ENCODE data around the gene C22orf23.

Gene C22orf23

DNA sequence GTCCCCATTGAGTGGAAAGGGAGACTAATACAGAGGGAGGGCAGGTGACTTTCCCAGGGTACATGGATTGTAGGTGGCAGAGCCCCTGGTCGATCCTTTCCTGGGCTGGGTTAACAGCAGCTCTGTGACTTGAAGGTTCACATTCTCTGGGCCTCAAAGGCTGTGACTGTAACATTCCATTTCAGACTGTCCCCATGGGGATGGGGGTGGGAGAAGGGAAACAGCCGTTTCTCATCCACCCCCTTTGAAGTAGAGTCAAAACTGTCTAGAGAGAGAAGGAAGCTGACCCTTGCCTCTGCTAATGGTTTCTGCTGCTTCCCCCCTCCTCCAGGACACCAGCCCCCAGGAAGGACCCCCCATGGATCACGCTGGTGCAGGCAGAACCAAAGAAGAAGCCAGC is 28.1 kb downstream of the C22orf23 start:
- no peak for DNase-seq (ENCODE audit: low spot score)

DNA sequence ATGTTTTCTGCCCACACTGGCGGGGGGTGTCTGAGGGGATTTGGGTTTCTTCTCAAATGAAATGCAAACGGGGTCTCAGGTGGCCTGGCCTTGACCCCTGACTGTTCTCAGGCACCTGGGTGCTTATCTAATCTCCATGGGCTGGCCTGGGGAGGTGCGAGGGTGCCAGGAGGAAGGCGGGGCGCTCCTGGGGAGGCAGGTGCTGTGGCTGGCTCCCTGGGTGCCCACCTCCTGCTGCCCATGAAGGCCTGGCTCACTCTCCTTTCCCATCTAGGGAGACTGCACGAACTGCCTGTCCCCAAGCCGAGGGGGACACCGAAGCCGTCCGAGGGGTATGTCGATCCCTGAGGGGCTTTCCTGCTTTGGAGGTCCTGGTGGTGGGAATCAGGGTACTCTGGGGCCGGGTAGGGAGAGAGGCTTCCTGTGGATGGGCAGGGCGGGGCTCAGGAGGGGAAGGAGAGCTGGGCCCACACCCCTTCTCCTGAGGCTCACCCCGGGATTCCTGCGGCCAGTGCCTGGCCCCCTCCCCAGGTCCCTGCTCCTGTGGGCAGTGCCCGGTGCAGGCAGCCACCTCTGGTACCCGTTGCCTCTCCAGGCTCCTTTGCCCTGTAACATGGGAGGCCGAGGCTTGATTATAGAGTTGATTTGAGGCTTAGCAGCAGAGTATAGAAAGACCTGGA is 28.9 kb downstream of the C22orf23 start:
- no peak for DNase-seq (ENCODE audit: low spot score)

DNA sequence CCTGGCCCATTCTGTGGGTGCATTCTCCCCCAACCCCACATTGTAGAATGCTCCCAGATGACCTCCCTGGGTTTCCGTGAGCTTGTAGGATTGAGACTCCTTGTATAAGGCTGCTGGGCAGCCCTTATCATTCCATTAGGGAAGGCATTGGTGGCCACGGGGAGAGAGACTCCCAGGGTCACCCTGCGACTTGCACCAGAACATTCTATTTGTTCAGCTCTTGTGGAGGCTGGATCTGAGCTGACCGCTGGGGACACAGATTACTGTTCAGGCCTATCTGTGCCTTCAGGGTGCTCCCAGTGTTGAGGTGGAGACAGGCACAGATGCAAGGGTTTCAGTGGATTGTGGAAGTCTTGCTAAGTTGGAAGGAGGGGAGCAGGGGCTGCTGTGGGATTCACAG is 29.5 kb downstream of the C22orf23 start:
- no peak for DNase-seq (ENCODE audit: low spot score)

DNA sequence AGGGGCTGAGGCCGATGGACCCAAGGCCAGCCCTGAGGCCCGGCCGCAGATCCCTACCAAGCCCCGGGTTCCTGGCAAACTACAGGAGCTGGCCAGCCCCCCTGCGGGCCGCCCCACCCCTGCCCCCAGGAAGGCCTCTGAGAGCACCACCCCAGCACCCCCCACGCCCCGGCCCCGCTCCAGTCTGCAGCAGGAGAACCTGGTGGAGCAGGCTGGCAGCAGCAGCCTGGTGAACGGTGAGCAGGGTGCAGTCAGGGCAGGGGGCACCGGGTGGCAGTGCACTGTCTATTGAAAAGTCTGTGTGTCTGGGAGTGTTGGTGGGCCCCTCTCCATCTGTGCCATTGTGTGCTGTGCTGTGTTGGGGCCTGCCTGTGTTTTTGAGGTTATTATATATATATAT is 31.2 kb downstream of the C22orf23 start:
- DNase-seq (ENCODE audit: low spot score), result peak; percentile 75

DNA sequence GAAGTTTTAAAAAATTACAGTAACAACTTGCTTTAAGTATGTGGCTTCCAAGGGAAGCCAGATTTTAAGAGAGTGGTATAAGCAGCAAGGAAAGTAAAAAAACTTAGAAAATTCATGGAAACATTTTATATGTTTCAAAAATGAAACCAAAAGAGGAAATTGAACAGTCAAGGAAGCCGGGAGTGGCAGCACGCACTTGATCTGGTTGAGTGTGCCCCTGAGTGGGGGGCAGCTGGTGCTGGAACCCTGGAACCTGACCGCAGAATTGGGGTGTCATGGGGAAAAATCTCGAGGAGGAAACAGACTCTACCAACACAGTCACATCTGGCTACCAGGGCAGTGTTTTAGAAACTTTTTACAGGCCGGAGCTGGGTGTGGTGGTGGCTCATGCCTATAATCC is 33.3 kb downstream of the C22orf23 start:
- no peak for DNase-seq (ENCODE audit: low spot score)

DNA sequence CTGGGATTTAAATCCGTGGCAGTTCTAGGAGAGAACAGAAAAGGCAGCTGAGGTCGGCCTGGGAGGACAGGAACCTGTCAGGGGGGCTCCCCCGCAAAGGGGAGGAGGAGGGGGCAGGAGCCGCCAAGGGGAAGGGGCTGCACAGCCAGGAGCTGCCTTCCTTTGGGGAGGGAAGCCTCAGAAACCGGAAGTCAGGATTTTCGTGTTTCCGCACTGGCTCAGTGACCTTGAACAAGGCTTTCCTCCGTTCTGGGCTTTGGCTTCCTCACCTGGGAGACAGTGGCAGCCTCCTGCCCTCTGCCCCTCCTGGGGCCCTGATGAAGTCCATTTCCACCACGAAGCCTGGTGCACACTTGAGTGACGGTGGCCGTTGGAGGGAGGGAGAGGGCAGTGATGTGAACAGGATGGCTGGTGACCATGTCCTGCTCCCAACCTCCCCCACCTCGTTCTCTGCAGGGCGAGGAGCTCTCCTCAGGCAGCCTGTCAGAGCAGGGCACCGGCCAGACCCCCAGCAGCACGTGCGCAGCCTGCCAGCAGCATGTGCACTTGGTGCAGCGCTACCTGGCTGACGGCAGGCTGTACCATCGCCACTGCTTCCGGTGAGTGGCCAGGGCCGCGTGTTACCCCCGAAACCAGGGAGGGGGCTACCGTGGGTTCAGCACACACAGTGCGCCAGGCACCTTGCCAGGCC is 34.7 kb downstream of the C22orf23 start:
- DNase-seq (ENCODE audit: low spot score), result no peak

DNA sequence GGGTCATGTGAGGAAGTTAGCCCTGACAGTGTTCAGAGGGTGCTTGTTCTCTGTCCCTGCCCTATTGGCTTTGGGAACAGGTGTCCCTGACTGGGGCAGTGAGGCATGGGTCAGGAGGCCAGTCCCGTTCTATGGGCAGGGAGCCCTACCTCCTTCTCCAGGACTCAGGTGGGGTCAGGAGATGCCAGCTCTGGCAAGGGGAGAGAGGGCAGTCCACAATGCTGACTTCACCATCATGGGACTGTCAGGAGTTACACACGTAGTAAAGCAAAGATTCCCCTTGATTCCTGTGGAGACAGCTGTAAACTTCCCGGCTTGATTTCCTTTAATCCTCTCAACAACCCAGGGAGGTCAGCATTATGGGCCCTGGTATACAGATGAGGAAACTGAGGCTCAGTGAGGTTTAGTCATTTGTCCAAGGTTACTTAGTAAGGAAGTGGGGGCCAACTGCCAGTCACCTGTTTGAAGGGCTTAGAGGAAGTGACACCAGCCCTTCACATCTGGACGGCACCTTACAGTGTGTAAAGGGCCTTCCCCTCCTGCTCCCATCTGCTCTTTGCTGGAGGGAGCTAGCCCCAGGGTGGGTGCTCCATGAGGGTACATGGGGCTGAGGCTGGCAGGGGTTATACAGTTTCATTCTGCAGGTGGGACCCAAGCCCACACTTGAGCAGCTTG is 35.4 kb downstream of the C22orf23 start:
- DNase-seq (ENCODE audit: low spot score), result no peak

DNA sequence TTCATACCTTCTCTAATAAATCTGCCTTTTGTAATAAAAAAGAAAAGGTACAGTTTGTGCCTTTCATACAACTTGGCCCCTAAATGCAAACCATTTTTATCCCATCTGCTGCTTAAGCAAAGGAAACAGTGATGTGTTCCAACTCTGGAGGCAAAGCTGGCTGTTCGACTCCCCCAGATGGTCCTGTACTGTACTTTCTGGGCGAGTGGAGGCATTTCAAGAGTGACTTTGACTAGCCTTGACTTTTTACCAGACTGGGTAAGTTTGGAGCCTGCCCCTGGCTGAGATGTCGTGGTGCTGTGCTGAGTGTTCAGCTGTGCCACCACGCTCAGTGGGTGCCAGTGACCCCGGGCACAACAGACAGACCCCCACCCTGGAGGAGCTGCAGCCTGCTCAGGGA is 37.1 kb downstream of the C22orf23 start:
- no peak for DNase-seq (ENCODE audit: low spot score)

DNA sequence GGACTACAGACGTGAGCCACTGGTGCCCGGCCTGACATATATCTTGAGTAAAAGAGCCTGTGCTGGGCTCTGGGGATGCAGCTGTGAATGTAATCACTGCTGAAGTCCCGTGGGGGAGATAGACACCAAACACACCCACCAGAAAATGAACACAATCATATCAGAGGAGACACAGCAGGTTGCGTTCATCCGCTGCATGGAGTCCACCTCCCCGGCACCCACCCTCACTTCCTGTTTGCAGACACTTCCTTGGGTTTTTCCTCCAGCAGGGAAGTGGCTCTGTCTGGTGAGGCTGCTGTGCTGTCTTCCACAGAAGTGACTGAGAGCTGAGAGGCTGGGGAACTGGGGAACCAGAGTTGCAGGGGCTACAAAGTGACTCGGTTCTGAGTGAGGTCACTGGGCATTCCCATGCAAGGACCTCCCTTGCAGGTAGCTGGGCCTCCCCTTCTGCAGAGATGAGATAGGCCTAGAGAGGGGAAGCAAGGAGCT is 40.1 kb downstream of the C22orf23 start:
- DNase-seq (ENCODE audit: low spot score), result no peak

DNA sequence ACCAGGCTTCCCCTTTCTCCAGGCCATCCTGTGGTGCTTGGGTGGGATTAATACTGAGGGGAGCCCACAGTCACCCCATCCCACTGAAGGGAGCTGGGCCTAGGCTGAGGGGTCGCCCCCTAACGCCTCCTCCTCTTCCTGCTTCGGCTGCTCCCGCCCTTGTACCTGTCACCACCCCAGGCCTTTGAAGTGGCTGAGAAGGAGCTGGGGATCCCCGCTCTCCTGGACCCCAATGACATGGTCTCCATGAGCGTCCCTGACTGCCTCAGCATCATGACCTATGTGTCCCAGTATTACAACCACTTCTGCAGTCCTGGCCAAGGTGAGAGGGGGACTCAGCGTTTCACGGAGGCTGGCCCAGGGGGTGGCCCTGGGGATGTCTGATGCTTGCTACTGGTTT is 41.2 kb downstream of the C22orf23 start:
- DNase-seq (ENCODE audit: low spot score), result no peak

DNA sequence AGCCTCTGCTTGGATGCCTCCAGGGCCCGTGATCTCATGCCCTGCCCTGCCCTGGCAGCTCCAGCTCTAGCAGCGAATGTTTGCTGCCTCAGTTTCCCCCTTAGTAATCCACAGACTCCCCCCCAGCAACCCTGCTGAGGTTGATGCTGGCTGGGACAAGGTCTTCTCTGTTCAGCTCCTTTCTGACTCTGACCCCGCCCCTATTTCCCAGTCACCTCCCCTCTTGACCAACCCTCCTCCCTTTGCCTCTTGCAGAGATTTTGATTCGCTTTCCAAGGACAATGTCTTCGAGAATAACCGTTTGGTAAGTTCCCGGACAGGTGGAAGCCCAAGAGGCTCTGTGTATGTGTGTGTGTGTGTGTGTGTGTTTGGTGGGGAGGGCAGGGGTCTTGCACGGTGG is 41.7 kb downstream of the C22orf23 start:
- no peak for DNase-seq (ENCODE audit: low spot score)

DNA sequence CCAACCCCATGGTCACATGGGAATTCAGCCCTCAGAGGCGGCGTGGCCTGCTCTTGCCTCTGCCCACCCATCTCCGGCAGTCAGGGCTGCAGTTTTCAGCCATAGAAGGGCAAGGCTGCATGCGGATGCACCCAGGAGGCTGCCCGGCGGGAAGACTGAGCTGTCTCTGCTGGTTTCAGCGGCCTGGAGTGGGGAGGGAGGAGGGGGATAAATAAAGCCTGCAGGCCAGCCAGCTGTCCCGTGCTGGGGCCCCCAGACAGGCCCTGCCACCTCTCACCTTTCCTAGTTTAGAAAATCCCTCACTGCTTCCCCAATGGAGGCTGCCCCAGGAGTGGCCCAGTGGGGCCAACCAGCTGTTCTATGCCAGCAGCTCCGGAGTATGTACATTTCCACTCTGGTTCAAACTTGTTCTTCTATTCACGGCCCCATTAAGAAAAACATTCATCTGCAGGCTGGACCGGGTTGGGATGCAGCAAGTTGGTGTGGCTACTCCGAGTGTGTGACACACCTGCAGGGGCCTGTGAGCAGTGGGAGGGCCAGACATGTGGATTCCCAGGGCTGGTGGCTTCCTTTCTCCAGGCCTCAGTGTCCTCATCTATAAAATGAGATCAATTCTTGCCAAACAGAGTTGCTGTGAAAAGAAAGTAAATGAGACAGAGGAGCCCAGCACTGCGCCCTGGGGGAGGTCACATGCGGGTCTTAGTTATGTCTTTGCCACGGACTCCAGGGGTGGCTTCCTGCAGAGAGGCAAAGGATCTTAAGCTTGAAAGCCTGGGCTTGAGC is 42.3 kb downstream of the C22orf23 start:
- DNase-seq (ENCODE audit: low spot score), result no peak

DNA sequence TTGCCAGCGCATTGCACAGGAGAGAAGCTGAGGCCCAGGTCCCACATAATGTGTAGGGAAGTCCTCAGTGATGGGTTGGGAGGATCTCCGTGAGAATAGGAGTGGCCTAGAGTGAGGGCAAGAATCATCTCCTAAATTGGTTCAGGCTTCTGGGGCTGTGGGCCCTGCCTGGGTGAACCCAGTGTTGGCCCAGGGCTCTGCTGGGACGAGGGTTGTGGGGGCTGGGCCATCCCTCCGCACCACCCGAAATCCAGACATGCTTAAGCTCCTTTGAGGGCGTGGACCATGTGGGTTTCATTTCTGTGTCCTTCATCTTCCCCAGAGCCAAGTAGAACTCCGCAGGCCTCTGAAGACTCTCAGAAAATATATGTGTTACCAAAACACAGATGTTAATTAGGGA is 43.6 kb downstream of the C22orf23 start:
- no peak for DNase-seq (ENCODE audit: low spot score)

DNA sequence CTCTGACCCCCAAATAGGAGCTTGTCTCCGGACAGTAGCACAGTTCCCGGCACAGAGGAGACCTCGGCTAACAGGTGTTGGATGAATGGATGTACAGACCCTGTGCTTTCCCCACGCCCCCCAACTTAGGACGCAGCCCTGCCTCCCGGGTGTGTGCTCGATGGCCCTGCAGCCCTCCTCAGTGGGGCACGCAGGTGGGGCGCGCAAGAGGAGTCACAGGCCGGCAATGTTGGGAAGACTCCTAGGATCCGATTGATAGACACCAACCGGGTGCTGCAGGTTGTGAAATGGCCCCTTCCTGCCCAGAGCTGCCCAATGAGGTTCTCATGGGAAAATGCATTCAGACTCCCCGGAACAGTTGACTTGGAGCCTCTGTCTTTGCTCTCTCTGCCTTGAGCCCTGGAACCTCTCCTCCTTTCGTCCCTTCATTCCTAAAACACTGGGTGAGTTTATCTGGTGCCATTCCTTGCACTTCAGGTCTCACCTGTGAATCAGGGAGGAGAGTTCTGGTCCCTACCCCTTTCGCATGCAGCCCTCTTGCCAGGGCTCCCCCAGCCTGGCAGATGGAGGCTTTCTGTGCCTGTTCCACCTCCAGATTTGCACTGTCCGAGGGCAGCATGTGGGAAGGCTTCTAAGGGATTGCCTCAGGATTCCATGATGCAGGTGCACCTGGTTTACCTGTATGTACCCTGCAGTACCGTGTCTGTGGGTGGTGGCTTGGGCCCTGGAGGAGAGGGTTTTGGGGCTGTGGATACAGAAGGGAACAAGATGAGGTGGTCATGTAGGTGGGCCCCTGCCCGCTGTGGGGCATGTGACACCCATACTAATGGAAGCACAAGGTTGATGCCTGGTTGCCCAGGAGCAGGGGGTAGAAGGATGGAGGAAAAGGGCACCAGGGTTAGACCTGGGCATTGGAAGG is 46.1 kb downstream of the C22orf23 start:
- DNase-seq (ENCODE audit: low spot score), result no peak

DNA sequence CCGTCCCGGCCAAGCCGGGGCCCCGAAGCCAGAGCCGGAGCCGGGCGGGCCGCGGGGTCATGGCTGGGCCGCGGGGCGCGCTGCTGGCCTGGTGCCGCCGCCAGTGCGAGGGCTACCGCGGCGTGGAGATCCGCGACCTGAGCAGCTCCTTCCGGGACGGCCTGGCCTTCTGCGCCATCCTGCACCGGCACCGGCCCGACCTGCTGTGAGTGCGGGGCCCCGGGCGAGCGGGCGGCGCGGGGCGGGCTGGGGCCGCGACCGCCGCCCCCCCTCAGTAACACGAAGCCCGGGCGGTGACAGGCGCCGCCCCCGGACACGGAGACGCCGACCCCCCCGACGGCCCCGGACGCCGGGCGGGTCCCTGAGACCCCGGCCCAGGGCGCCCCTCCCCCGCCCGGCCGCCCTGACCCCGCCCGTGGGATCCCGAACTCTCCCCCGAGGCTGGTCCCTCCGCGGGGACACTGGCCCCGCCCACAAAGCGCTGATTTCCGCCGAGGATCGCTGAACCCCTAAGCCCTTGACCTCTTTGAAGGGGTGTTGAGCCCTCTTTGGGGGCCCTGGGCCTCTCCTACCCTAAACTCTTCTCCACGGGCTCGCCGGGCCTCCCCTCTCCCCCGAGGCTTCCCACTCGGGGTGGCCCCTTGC is 46.9 kb downstream of the C22orf23 start:
- no peak for DNase-seq (ENCODE audit: low spot score)

DNA sequence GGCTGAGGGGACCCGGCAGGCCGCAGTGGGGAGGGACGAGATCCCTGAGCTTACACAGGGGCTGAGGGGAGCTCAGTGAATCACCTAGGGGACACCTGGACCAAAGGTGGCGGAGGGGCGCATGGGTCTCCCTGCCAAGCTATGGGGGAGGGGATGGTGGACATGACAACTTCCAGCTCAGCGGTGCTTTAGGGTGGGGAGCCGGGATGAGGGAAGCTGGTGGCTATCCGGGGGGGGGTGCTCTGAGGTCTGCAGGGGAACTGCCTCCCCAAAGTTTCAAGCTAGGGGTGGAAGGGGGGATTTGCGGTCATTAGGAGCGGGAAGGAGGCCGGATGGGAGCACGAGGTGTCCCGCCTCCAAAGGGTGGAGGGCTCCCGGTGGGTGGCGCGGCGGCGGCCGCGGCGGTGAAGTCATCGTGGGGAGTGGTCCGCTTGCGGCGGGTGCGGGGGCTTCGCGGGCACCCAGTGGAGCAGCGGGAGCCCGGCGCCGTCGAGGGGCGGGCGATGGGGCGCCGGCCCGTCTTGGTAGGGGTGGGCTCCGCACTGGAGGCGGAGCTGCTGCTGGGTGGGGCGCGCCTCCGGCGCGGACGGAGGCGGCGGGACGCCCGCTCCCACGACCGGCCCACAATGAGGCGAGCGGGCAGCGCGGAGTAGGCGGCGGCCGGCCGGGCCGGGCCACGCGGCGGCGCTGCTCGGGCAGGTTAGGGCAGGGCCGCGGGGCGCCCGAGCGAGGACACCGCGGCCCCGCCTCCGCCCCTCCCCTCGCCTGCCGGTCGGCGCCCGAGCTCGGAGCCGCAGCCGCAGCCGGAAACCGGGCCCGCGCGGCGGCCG is 47.7 kb downstream of the C22orf23 start, which contains the start of gene MICALL1:
Gene MICALL1, plus strand, starts transcription at position 764 of the 830 bp plus-strand sequence. CDS start 126 bp downstream, outside the sequence.
- DNase-seq (ENCODE audit: low spot score), result peak; percentile 94

DNA sequence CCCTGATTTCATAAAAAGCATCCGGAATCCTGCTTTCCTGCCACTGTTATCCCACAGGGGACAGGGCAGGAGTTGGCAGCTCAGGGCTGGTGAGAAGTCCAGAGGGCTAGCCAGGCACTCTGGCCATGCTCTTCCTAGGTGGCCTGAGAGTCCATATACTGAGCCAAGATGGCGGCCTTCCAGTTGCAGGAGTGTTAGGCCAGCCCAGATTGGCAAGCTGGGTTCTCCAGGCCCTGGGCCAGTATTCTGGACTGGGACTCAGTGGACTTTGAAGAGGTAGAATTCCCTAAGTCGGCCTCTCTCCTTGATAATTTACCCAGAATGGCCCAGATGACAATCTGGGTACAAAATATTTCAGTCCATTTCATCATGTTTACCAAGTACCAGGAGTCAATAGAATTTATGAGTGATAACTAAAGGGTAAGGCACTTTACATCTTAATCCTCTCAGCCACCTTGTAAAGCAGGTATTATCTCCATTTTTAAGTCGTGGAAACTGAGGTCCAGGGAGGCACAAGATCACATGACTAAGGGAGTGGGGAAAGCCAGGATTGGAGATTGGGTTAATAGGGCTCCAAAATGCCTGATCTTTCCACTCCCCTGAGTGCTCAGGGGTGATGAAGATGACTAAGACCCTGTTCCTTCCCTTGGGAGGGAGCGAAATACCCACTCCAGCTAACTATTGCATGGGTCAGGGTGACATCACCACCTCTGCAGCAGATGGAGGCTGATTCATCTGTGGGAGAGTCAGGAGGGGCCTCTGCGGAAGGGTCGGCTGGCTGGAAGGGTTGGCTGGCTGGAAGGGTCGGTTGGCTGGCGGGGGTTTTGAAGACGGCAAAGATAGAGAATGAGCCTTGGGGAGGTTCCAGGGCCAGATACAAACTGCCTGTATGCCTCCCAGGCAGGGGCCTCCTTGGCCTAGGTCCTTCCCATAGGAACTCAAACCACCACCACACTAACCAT is 48.5 kb downstream of the C22orf23 start:
- no peak for DNase-seq (ENCODE audit: low spot score)

DNA sequence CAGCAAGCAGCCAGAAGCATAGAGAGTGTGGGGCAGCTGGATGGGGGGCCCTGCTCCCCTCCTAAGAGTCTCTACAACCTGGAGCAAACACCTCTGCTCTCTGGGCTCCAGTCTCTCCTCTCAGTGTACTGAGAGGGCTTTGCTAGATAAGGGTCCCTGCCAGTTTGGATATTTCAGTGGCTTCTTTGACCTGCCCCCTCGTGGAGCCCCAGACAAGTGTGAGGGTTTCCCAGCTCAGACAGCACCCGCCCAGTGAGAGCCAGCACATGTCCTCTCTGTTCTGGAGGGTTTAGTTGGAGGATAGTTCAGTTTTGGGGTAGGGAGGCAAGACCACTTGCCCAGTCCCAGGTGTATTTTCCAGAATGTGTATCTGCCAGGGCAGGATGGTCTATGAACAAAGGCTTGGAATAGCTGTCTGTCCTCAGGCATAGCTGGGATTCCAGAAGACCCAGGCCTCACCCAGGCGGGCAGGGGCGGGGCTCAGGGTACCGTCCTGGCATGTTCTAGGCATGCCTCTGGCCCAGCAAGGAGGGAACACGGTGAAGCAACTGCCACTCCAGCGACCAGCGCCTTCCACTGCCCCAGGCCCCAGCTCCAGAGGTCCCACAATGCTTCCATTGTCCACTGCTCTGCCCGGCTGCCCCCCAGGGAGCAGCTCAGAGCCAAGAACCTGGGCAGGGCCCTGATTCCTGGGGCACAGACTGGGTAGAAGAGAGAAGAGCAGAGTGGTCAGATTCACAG is 54.8 kb downstream of the C22orf23 start:
- DNase-seq (ENCODE audit: low spot score), result no peak
